Activated T-helper 1 cell treated with Interleukin-2 at 50 U/mL for 16 hours (primary cell): ENCODE results near the gene TMBIM6.
"Not testable (repeated sequence)": the region's sequence is repeated elsewhere in the genome, so short reads cannot be mapped to it uniquely, and the experiment has no call there.

Experiments used
- DNase-seq: peaks from one replicate; pipeline ENCODE4 v3.0.0-alpha.2; 2020; ENCODE audit warnings: low read depth

The TMBIM6 gene, protein sequence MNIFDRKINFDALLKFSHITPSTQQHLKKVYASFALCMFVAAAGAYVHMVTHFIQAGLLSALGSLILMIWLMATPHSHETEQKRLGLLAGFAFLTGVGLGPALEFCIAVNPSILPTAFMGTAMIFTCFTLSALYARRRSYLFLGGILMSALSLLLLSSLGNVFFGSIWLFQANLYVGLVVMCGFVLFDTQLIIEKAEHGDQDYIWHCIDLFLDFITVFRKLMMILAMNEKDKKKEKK

DNA sequence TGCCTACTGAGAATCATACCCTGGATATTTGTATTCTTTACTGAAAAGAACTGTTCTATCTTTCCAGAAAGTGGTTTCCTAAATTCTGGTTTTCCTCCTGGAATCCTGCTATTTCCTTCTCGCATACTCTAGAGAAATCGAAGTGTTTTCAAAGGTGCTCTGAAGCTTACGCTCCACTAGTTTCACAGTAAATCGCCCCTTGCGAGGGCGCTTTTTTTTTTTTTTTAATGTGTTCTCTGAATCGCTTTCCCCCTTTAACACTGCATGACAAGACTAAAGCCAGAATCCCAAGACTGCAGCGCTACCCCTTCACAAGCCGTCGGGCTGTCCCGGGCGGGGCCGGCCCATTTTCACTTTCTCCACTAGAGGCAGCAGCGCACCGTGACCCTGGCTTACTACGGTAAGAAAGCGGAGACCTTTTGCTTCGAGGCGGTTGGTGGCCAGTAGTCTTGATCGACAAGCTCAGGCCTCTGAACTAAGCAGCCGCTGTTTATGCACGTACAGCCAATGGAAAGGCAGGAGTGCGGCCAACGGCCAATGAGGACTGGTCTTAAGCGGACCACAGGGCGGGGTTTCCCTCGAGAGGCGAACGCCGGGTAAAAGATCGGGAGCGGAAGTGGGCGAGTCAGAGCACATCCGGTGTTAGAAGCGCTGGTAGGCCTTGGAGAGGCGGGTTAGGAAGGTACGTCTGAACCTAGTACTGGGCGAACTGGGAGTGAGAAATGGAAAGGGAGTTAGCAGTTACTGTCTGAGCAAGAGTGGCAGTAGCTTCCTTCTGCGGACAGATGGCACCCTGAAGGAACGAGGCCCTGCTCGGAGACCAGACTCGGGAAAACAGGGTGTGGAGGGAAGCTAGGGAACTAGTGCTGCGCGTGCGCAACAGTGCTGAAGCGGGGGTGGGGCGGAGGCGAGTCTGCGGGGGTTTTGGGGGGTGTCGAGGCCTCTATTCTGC is at the start of gene TMBIM6:
TMBIM6 (plus strand) TSS at position 628 of the 952 bp plus-strand sequence. CDS start 10,937 bp downstream, outside the sequence.
- peak; percentile 97 for DNase-seq

DNA sequence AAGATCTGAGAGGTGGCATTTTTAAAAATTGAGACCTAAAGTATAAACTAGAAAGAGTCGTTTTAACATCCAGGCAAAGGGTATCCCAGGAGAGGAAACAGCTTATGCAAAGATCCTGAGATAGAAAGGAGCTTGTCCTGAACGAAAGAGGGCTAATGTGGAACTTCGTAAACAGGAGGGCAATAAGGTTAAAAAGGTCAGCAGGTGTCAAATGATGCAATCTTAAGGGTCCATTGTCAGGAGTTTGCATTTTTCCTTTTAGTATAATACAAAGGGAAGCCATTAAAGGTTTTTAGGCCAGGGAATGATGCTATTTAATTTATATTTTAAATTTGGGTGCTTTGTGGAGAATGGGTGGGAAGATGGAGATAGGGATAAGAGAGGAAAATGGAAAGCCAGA is 48.5 kb upstream of the TMBIM6 start:
- no peak for DNase-seq

DNA sequence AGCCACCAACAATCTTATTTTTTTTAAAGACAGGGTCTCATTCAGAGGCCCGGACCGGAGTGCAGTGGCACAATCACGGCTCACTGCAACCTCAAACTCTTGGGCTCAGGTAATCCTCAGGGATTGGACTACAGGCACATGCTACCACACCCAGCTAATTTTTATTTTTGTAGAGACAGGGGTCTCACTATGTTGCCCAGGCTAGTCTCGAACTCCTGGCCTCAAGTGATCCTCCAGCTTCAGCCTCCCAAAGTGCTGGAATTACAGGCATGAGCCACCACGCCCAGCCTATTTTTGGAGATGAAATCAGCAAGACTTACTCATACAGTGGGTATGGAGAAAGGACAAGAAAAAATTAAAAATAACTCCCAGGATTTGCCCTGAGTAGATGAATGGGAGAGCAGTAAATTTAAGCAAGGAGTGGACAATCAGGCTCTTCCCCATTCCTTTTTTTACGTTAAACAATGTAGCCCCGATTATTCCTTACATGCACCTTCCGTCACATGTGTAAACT is 47.4 kb upstream of the TMBIM6 start:
- DNase-seq: no peak

DNA sequence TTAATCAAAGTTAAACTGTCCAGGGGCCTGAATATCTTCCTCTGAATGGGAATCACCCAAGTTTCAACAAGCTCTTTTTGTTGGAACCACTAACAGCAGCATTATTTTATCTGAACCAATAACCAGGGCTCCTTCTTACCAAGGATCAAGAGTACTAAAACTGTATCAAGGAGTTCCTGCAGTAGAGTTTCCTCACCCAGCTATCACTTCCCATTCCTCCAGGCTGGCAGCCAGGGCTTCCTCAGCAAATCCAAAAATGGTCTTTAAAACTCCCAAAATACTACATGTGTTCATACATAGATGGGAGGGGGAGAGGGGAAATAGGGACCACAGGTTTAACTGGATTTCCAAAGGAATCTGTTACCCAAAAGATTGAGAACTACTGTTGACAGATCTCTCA is 44.6 kb upstream of the TMBIM6 start:
- DNase-seq: no peak

DNA sequence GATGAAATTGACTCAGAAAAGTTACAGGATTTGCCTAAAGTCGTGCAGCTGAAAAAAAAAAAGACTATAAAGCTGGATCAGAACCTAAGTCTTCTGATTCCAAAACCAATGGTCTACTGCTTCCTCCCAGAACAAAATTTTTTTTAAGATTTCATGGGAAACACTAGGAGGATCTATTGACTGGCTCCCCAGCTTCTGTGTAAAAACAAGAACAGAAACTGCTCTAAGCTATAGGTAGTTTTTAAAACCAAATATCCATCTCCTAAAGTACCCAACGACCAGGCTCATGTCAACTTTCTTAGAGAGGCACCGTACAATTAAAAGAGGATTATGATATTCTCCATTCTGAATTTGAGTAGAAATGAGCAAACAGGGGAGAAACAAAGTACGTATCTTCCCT is 43.5 kb upstream of the TMBIM6 start:
- no peak for DNase-seq

DNA sequence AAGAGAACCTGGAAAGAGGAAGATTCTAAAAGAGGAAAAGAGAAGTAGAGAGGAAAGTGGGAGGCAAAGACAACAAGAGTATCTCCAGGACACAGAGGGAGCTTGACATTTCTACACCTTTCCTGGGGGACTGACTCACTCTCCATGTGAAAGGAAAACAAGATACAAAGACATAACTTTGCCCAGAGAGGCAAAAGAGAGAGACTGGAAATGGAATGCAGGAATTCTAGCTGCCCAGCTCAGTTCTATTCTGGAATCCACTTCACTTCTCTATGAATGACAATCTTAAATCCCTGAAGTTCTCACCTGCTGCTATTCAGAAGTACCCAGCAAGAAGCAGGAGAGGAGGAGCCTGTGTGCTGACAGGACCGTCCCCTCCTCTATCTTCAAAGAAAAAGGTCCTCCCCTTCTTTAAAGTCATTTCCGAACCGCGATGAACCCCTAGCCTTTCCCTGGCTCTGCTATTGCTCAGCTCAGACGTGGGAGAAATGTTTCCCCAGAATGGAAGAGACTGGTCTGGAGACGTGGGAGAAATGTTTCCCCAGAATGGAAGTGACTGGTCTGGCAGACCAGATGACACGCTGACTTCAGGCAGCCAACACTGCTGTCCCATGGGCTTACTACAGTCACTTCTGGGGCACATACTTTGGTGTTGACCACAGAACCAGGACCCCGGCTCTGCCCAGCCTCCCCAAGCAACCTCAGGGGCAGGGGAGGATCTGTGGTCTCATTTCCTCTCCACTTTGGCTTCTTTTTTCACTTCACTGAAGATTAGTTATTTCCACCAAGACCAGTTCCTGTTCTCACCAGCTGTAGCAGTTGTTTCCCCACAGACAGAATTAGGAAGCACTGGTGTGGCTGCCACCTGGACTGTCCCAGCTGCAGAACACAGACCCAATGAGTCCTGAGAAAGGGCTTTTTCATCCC is 42.5 kb upstream of the TMBIM6 start:
- DNase-seq: no peak

DNA sequence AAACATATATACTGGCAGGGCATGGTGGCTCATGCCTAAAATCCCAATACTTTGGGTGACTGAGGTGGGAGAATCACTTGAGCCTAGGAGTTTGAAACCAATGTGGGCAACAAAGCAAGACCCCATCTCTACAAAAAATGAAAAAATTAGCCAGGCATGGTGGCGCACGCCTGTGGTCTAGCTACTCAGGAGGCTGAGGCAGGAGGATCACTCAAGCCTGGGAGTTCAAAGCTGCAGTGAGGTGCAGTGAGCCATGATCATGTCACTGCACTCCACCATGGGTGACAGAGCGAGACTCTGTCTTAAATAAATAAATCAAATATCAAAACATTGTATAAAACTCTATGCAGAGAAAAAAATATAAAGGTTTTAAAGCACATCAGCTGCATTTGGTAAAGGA is 39.3 kb upstream of the TMBIM6 start:
- no peak for DNase-seq

DNA sequence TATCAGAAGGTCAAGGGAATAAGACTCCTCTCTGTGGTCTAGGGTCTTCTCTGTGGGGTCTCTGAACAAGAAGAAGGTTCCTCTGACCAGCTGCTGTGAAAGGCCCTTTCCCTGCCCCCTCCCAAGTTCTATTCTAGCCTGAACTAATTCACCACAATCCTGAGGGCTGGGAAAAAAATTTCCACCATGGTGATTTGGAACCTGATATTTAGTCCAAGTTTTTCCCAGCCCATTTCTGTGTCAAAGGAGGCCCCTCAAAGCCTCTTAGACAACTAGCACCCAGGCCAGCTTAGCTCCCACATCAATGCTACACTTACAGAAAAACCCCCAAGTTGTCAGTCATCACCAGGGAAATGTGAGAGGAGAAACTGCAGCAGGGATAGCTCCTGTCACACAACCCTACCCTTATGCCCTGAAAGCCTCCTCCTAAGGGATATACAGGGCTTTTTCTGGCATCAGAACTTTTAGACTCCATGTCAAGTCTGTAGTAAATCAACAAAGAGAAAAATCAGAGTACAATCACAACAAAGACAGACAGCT is 38.6 kb upstream of the TMBIM6 start:
- DNase-seq: no peak

DNA sequence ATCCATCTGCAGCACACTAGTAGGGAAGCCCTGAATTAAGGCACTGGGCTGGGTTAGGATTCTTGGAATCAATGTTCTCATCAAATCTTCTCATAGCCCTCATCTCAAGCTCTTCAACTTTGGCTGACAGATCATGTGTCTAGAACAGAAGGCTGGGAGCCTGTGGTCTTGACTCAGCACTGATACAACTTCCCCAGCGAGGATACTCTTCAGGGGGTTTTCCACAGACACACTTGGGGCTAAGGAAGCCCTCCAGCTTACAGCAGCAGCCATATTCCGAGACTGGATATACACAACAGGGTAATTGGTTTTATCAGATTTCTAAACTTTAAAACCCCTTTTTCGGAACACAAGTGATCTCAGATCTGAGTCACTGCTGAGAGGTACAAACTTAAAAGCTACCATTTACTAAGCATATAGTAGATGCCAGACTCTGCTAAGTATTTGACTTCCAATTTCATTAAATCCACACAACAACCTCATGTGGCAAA is 37.7 kb upstream of the TMBIM6 start:
- no peak for DNase-seq

DNA sequence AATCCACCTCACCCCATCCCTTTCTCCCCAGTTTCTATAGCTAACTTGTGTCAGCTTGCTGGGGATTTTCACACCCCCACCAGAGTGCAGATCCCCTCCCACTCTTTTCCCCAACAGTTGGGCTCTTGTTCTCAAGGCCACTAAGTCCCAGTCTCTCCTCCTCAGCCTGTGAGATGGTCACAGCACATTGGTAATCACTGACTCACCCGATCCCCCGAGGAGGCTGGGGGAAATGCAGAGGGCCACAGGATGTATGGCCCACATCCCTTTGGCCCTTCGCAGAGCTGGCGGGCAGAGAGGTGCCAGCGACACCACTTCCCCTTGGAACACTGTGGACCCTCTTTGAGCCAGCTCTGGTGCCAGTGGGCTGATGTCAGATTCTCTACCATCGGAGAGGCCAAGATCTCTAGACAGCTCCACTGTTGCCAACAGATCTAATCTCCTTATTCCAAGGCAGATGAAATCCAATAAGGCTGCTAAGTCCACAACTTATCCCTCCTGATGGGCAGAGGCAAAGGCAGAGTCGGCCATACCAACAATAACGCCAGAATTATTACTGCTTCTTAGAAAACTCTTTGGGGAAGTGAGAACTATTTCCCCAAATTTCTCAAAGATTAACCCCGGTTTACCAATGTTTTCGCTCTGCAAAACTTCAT is 35.8 kb upstream of the TMBIM6 start:
- no peak for DNase-seq

DNA sequence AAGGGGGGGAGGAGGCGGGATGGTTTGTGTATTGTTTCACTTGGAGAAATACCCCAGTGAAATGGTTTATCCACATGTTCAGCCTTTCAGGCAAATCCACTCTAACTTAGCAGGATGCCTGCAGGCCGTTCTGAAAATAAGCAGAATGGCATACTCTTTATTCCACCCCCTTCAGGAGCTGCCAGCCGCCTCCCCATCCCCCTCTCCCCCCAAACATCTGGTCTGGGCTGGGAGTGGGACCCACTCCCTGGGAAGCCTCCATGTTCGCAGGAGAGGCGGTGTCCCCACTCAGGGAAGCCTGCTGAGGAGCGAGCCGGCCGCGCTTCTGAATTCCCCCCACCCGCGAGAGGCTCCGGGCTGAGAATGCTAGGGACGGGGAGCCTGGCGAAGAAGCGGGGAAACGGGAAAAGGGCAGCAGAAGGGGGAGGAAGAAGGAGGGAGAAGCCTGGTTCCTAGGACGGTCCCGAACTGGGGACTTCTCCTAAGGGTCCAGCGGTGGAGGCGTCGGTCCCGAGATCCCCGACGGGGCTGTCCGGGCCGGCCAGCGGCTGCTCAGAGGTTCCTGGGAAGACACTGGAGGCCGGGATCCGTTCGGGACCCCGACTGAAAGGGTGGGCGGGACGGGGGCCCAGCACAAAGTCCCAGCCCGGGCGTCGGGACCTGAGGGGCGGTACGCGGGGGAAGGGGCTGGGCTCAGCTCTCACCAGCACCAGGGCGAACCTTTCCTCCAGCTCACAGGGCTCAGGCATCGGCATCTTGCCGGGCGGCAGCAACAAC is 34.8 kb upstream of the TMBIM6 start:
- no peak for DNase-seq

DNA sequence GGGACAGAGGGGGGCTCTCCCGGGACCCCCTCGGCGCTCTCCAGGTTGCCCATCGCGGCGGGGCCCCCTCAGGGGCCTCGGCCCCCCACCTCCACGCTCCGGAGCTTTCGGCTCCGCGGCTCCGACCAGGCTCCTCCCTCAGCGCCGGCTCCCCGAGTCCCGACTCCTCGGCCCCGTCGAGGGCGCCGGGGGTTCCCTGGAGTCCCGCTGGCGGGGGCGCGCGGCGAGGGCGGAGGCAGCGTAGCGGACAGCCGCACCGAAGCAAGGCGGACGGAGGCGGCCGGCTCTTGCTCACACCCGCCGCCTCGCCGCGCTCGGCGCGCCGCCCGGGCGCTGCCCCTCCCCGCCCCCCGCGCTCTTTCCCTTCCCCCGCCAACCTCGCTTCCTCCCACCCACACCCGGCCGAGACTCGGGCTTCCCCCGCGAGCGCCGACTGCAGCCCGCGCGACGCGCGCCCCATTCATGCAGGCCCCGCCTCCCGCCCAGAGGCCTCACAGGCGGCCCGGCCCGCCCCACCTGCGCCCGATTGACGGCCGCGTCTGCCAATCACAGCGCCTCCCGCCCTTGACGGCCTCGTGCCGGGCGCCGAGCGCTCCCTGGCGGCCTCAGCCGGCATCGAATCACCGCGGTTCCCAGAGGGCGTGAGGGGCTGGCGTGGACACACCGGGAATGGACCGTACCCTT is 34.1 kb upstream of the TMBIM6 start, which contains the start of gene FMNL3:
FMNL3 (minus strand) TSS at position 278 of the 684 bp plus-strand sequence; CDS start at position 53, 225 bp downstream.
- peak; percentile 99 for DNase-seq

DNA sequence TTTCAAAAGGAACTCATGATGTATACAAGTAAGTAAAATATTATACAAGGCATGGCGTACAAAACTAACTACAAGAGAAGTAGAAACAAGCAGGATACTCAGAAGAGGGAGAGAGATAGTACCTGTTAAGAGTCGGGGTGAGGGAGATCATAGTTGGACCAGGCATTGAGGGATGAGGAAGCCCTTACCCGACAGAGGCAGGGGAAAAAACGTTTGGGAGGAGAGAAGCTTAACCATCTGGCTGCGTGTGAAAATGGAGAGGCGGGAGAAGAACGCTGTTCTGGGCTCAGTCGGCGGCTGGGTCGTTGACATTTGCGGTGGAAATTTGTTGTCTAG is 33.6 kb upstream of the TMBIM6 start:
- no peak for DNase-seq

DNA sequence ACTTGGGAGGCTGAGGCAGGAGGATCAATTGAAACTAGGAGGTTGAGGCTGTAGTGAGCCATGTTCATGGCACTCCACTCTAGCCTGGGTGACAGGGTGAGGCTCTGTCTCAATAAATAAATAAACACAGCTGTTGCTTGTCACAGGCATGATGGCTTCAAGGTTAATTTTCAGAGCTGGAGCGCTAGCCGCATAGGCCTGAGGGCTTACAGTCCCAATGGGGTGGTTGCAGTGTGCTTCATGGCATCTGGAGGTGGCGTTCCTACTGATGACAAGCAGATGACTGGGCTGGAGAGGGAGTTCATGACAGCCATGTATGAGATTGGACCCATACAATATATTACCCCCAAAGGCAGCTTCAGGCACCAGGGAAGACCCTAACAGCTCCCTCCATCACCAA is 32.5 kb upstream of the TMBIM6 start:
- DNase-seq: no peak

DNA sequence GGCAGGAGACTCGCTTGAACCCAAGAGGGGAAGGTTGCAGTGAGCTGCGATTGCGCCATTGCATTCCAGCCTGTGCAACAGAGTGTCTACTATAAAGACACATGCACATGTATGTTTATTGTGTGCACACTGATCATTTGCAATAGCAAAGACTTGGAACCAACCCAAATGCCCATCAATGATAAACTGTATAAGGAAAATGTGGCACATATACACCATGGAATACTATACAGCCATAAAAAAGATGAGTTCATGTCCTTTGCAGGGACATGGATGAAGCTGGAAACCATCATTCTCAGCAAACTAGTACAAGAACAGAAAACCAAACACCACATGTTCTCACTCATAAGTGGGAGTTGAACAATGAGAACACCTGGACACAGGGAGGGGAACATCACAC is 27.4 kb upstream of the TMBIM6 start:
- not testable (repeated sequence) for DNase-seq

DNA sequence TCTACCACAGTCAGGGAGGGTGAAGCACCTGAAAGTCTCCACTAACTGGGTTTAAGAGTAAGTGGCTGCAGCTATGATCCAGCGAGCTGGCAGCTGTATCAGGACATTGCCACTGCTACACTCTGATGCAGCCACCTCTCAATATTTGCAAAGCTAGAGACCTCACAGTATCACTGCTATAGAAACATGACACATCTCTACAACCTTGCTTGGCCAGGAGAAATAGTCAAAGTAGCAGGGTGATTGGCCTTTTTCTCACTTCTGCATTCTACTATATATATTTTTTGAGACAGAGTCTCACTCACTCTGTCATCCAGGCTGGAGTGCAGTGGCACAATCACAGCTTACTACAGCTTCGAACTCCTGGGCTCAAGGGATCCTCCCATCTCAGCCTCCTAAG is 24.8 kb upstream of the TMBIM6 start:
- no peak for DNase-seq

DNA sequence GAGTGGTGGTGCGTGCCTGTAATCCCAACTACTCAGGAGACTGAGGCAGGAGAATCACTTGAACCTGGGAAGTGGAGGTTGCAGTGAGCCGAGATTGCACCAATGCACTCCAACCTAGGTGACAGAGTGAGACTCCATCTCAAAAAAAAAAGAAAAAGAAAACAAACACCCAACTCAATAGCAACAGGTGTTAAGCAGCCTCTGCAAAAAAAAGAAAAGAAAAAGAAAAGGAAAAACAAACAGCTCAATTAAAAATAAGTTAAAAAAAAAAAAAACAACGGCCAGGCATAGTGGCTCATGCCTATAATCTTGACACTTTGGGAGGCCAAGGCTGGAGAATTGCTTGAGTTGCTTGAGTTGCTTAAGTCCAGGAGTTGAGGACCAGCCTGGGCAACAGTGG is 23.6 kb upstream of the TMBIM6 start:
- DNase-seq: not testable (repeated sequence)

DNA sequence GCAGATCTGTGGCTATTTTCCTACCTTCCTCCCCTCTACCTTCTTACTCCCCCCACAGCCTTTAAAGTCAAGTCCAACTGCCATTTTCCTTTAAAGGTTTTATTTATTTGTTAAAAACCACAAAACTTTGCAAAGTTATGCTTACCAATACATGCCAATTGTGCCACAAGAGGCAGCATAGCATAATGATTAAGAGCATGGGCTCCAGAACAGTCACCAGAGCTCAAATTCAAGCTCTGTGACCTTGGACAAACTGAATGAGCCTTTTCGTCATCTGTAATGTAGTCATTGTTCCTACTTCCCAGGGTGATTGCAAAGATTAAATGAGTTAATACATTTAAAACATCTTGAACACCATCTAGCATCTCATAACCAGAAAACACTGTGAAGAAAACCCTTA is 21.1 kb upstream of the TMBIM6 start:
- DNase-seq: no peak

DNA sequence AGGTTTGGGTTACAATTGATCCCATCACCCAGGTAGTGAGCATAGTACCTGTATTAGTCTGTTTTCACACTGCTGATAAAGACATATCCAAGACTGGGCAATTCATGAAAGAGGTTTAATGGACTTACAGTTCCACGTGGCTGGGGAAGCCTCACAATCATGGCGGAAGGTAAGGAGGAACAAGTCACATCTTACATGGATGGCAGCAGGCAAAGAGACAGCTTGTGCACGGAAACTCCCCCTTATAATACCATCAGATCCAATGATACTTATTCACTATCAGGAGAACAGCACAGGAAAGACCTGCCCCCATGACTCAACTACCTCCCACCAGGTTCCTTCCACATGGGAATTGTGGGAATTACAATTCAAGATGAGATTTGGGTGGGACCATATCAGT is 20.0 kb upstream of the TMBIM6 start:
- DNase-seq: not testable (repeated sequence)

DNA sequence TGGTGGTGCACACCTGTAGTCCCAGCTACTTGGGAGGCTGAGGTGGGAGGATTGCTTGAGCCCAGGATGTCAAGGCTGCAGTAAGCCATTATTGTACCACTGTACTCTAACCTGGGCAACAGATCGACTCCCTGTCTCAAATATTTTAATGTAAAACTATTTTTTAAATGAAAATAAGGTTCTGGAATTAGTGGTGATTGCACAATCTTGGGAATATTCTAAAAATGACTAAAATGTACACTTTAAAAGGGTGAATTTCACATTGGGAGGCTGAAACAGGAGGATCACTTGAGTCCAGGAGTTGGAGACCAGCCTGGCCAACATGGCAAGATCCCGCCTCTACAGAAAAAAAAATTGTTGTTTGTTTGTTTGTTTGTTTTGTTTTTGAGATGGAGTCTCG is 12.9 kb upstream of the TMBIM6 start:
- no peak for DNase-seq
